Endothelial cell of umbilical vein (primary cell): Measurements from ENCODE around the gene CTTNBP2. TPM values are rescaled to one million over a fixed set of nuclear protein-coding genes. Genes with fewer than 3 reads are reported as not detected.

Experiments
- BruUV-seq: library from RNA; stranded (reverse); fragments of 400-500 nt; replicated peaks from 2 replicates; lab custom pipeline; 2021; lab: Mats Ljungman, UMichigan
- CTCF ChIA-PET: fragments of 300-600, 350-600 bp; sonication (Branson Sonifier 250); formaldehyde crosslinking; loops from one replicate; lab custom pipeline; 2021; ENCODE audit warnings: antibody characterized with exemption, inconsistent platforms; lab: Charles Lee
- POLR2A ChIA-PET: fragments of 300-600, 350-600 bp; sonication (Branson Sonifier 250); formaldehyde crosslinking; loops from one replicate; lab custom pipeline; 2021; ENCODE audit warnings: antibody characterized with exemption, inconsistent platforms; lab: Charles Lee
- DNase-seq: peaks from one replicate; pipeline ENCODE4 v3.0.0-alpha.2; 2011; ENCODE audit warnings: low read depth, low spot score
- FAIRE-seq: peaks from 2 replicates; lab custom pipeline; 2011; peaks lifted over from hg19 to GRCh38; lab: Jason Lieb, UNC
- H2AFZ ChIP-seq: 2 replicates; pipeline ENCODE4 v1.6.0; 2012; ENCODE audit warnings: low read depth, low read length, control low read depth, inconsistent platforms
- H3K27ac ChIP-seq: 2 replicates; pipeline ENCODE4 v1.5.1; 2011; ENCODE audit warnings: low read depth, mild to moderate bottlenecking, control low read depth, low read length, moderate library complexity; ENCODE audit not compliant: insufficient read depth
- H3K27me3 ChIP-seq, 2 experiments: 2 replicates each; pipeline versions ENCODE4 v1.6.0 to v1.6.1; 2011; ENCODE audit warnings: low read length in 2 of 2, mixed read lengths in 1 of 2; ENCODE audit not compliant: control insufficient read depth in 2 of 2, insufficient read depth in 2 of 2
- H3K36me3 ChIP-seq, 2 experiments: 2 replicates in 1 of 2; 3 replicates in 1 of 2; pipeline ENCODE4 v1.5.1; 2011; ENCODE audit warnings: low read length in 2 of 2, mild to moderate bottlenecking in 1 of 2, moderate library complexity in 1 of 2; ENCODE audit not compliant: control insufficient read depth in 2 of 2, insufficient read depth in 2 of 2; ENCODE audit errors: extremely low read depth in 1 of 2
- H3K4me1 ChIP-seq: 3 replicates; pipeline ENCODE4 v1.5.1; 2011; ENCODE audit warnings: mild to moderate bottlenecking, low read length; ENCODE audit not compliant: control insufficient read depth, insufficient read depth; ENCODE audit errors: extremely low read depth
- H3K4me2 ChIP-seq: 2 replicates; pipeline ENCODE4 v1.6.1; 2011; ENCODE audit warnings: low read length, control low read depth, mixed read lengths; ENCODE audit not compliant: insufficient read depth
- H3K4me3 ChIP-seq, 3 experiments: fragments of 200-600 bp in 1 of 3; sonication (generic), shearing (Covaris generic) in 1 of 3; replicated peaks in 1 of 3; 2 replicates each; pipeline ENCODE4 v1.5.1; 2011 to 2016; ENCODE audit warnings: control low read depth in 3 of 3, low read length in 3 of 3, mild to moderate bottlenecking in 2 of 3, inconsistent platforms in 1 of 3, low read depth in 1 of 3, moderate library complexity in 1 of 3; ENCODE audit not compliant: insufficient read depth in 1 of 3
- H3K79me2 ChIP-seq: 2 replicates; pipeline ENCODE4 v1.6.0; 2012; ENCODE audit warnings: low read length, inconsistent platforms; ENCODE audit not compliant: control insufficient read depth, insufficient read depth
- H3K9ac ChIP-seq: replicated peaks from 2 replicates; pipeline ENCODE3; 2011; ENCODE audit warnings: low read length, control low read depth; ENCODE audit not compliant: insufficient read depth; ENCODE audit errors: extremely low read depth
- H3K9me1 ChIP-seq: replicated peaks from 3 replicates; pipeline ENCODE4 v1.6.0; 2011; ENCODE audit warnings: mild to moderate bottlenecking, low read length; ENCODE audit not compliant: control insufficient read depth, insufficient read depth; ENCODE audit errors: extremely low read depth
- H3K9me3 ChIP-seq: replicated peaks from 2 replicates; pipeline ENCODE4 v1.5.1; 2012; ENCODE audit warnings: low read length, inconsistent platforms; ENCODE audit not compliant: control insufficient read depth, insufficient read depth
- H4K20me1 ChIP-seq: replicated peaks from 2 replicates; pipeline ENCODE3; 2011; ENCODE audit warnings: mild to moderate bottlenecking, low read length; ENCODE audit not compliant: control insufficient read depth, insufficient read depth; ENCODE audit errors: extremely low read depth
- CTCF ChIP-seq, 2 donors: IDR thresholded peaks; 1 replicate in 1 of 2; 2 replicates in 1 of 2; pipeline ENCODE4 v1.5.1; 2011; ENCODE audit warnings: low read length in 2 of 2, mild to moderate bottlenecking in 2 of 2, moderate library complexity in 2 of 2, control low read depth in 1 of 2, inconsistent platforms in 1 of 2, low read depth in 1 of 2; ENCODE audit not compliant: insufficient read depth in 1 of 2; ENCODE audit errors: extremely low read depth in 1 of 2
- EZH2 ChIP-seq: IDR thresholded peaks from 2 replicates; pipeline ENCODE4 v1.6.1; 2012; ENCODE audit warnings: borderline replicate concordance, low read depth, mild to moderate bottlenecking, moderate library complexity, low read length, inconsistent platforms; ENCODE audit not compliant: severe bottlenecking
- FOS ChIP-seq: IDR thresholded peaks from 2 replicates; pipeline ENCODE4 v1.6.1; 2011; ENCODE audit warnings: mild to moderate bottlenecking, low read length, moderate library complexity, borderline replicate concordance; ENCODE audit not compliant: insufficient read depth
- GATA2 ChIP-seq: IDR thresholded peaks from 2 replicates; pipeline ENCODE4 v1.7.0; 2011; ENCODE audit warnings: low read depth, mild to moderate bottlenecking, moderate library complexity, mixed read lengths, low read length; ENCODE audit not compliant: insufficient read length, insufficient read depth
- JUN ChIP-seq: IDR thresholded peaks from 2 replicates; pipeline ENCODE4 v1.6.1; 2011; ENCODE audit warnings: borderline replicate concordance, low read depth; ENCODE audit not compliant: insufficient read length, insufficient read depth
- MAX ChIP-seq: IDR thresholded peaks from 2 replicates; pipeline ENCODE4 v1.6.1; 2011; ENCODE audit not compliant: insufficient read depth, insufficient read length
- MYC ChIP-seq: IDR thresholded peaks from one replicate; pipeline ENCODE4 v1.6.1; 2011; ENCODE audit warnings: mild to moderate bottlenecking, low read depth, low read length
- POLR2A ChIP-seq: IDR thresholded peaks from 2 replicates; pipeline ENCODE4 v1.6.1; 2012; ENCODE audit warnings: low read depth, mild to moderate bottlenecking, control low read depth, low read length
- POLR2AphosphoS5 ChIP-seq: IDR thresholded peaks from 2 replicates; pipeline ENCODE4 v1.6.1; 2012; ENCODE audit warnings: low read depth, mild to moderate bottlenecking, control low read depth, low read length, moderate library complexity; ENCODE audit not compliant: insufficient read depth
- dilution Hi-C: fragments of 300-500 bp; cut with MboI; formaldehyde crosslinking; loops from one replicate; pipeline ENCODE4 v1.15.0; 2019; ENCODE audit warnings: low sequenced_read_pairs; ENCODE audit not compliant: extremely low pct_ligation_motif_present
- intact Hi-C: fragments of 100-400 bp; cut with micrococcal nuclease; formaldehyde crosslinking; loops from one replicate; pipeline ENCODE4 v1.10.0; 2022
- polyA plus RNA-seq, 4 experiments: library from polyadenylated mRNA; depleted of rRNA in 3 of 4; stranded (reverse) in 3 of 4; unstranded in 1 of 4; fragments of >200 nt; gene quantifications; 2 replicates each; pipeline versions ENCODE4 v1.2.1 to v1.2.3, GENCODE V29; 2011 to 2012; ENCODE audit warnings: missing spikeins in 1 of 4
- total RNA-seq: library from RNA; stranded (reverse); gene quantifications from 2 replicates; pipeline ENCODE4 v1.2.3, GENCODE V29; 2021

The CTTNBP2 gene
- total and polyA plus RNA-seq, 2 donors (not counting 3 experiments of a cell fraction or from before 2014, with no cell fraction given): 0.08 to 0.35 TPM

- Histone ChIP-seq H3K9me3 (no peaks in the 10 kb centered on the region), H3K36me3 (no peaks in the 10 kb centered on the region), H3K9ac (no peak overlapping the region), H2AFZ (no peak overlapping the region), H3K4me3 (no peak overlapping the region), H3K27me3 (peaks cover 0 to 2% of the 10 kb centered on the region in 2 experiments), H3K9me1 (no peaks in the 10 kb centered on the region), H4K20me1 (no peaks in the 10 kb centered on the region), H3K4me1 (no peaks in the 10 kb centered on the region), H3K79me2 (no peaks in the 10 kb centered on the region), H3K27ac (no peak overlapping the region), H3K4me2 (no peak overlapping the region)
- BruUV-seq: no TSS peak
- POLR2A ChIA-PET: no interaction called here
- dilution Hi-C loops (no loop called here), intact Hi-C loops (no loop called here)
- TF ChIP-seq POLR2AphosphoS5 (no peak), POLR2A (no peak), MAX (no peak), GATA2 (no peak), JUN (no peak), MYC (no peak), FOS (no peak), CTCF (IDR thresholded peaks at IDR 0.05; ENCODE audit: extremely low read depth in 1 of 2, insufficient read depth in 1 of 2, low read depth in 1 of 2, low read length in 2 of 2) (no peak), EZH2 (no peak)
- no peak for FAIRE-seq
- CTCF ChIA-PET: no interaction called here
- no peak for DNase-seq
Observed at GRCh38 chr7:117790731-117791130, 82.5 kb downstream of the CTTNBP2 start.
